ENCODE data around the gene PTPRR. TPM values are rescaled to one million over a fixed set of nuclear protein-coding genes. Genes with fewer than 3 reads are reported as not detected.

PTPRR gene
- total RNA-seq, 1 experiment from 2014 or later: 1.3 TPM

GRCh38 chr12:70948976-70949336 lies 28.4 kb upstream of the PTPRR start:
- ChIA-PET POLR2A (no interaction called here), CTCF (no interaction called here)
- H3K9me3 Mint-ChIP-seq (ENCODE audit: unreplicated experiment): no peaks in the 10 kb centered on the region
- no peak overlapping the region for H3K27ac Mint-ChIP-seq (ENCODE audit: unreplicated experiment)
- BruUV-seq (replicated peaks): no TSS peak
- Histone ChIP-seq H3K27me3 (replicated peaks; ENCODE audit: control insufficient read depth, insufficient read depth, low read length) (no peaks in the 10 kb centered on the region), H3K9me3 (no peaks in the 10 kb centered on the region), H3K4me3 (ENCODE audit: low read depth, low read length) (no peak overlapping the region), H3K4me1 (no peaks in the 10 kb centered on the region), H3K36me3 (ENCODE audit: control insufficient read depth, insufficient read depth, low read length) (no peaks in the 10 kb centered on the region)
- H3K4me3 Mint-ChIP-seq (ENCODE audit: unreplicated experiment): no peak overlapping the region
- intact Hi-C loops (cut with micrococcal nuclease; ENCODE audit: unreplicated experiment): no loop called here
- no peak for TF ChIP-seq CTCF (IDR thresholded peaks at IDR 0.05; ENCODE audit: insufficient read depth in 1 of 2, low read depth in 1 of 2, low read length in 1 of 2, severe bottlenecking in 1 of 2, unreplicated experiment in 1 of 2)
- H3K4me1 Mint-ChIP-seq (ENCODE audit: low read depth, unreplicated experiment): no peaks in the 10 kb centered on the region
- H3K36me3 Mint-ChIP-seq (ENCODE audit: insufficient read depth, unreplicated experiment): no peaks in the 10 kb centered on the region
- no peak for DNase-seq
- H3K27me3 Mint-ChIP-seq (ENCODE audit: insufficient read depth, unreplicated experiment): peaks cover 3% of the 10 kb centered on the region

GRCh38 chr12:70948236-70948975 lies 27.9 kb upstream of the PTPRR start:
- Histone ChIP-seq H3K4me1 (no peaks in the 10 kb centered on the region), H3K4me3 (ENCODE audit: low read depth, low read length) (no peak overlapping the region), H3K9me3 (no peaks in the 10 kb centered on the region), H3K27me3 (replicated peaks; ENCODE audit: control insufficient read depth, insufficient read depth, low read length) (no peaks in the 10 kb centered on the region), H3K36me3 (ENCODE audit: control insufficient read depth, insufficient read depth, low read length) (no peaks in the 10 kb centered on the region)
- peaks cover 4% of the 10 kb centered on the region for H3K27me3 Mint-ChIP-seq (ENCODE audit: insufficient read depth, unreplicated experiment)
- ChIA-PET CTCF (no interaction called here), POLR2A (no interaction called here)
- H3K36me3 Mint-ChIP-seq (ENCODE audit: insufficient read depth, unreplicated experiment): no peaks in the 10 kb centered on the region
- no peak overlapping the region for H3K27ac Mint-ChIP-seq (ENCODE audit: unreplicated experiment)
- TF ChIP-seq CTCF (IDR thresholded peaks at IDR 0.05; ENCODE audit: insufficient read depth in 1 of 2, low read depth in 1 of 2, low read length in 1 of 2, severe bottlenecking in 1 of 2, unreplicated experiment in 1 of 2): no peak
- intact Hi-C loops (cut with micrococcal nuclease; ENCODE audit: unreplicated experiment): no loop called here
- H3K9me3 Mint-ChIP-seq (ENCODE audit: unreplicated experiment): no peaks in the 10 kb centered on the region
- DNase-seq: no peak
- no peak overlapping the region for H3K4me3 Mint-ChIP-seq (ENCODE audit: unreplicated experiment)
- BruUV-seq (replicated peaks): no TSS peak
- H3K4me1 Mint-ChIP-seq (ENCODE audit: low read depth, unreplicated experiment): no peaks in the 10 kb centered on the region

- intact Hi-C loops (cut with micrococcal nuclease; ENCODE audit: unreplicated experiment): no loop called here
- no peaks in the 10 kb centered on the region for H3K9me3 ChIP-seq
- no peaks in the 10 kb centered on the region for H3K4me1 ChIP-seq
- no peaks in the 10 kb centered on the region for H3K27me3 ChIP-seq (replicated peaks; ENCODE audit: control insufficient read depth, insufficient read depth, low read length)
- no TSS peak for BruUV-seq (replicated peaks)
- H3K4me3 ChIP-seq (ENCODE audit: low read depth, low read length): no peak overlapping the region
- H3K36me3 Mint-ChIP-seq (ENCODE audit: insufficient read depth, unreplicated experiment): no peaks in the 10 kb centered on the region
- peaks cover 8% of the 10 kb centered on the region for H3K27me3 Mint-ChIP-seq (ENCODE audit: insufficient read depth, unreplicated experiment)
- TF ChIP-seq CTCF (IDR thresholded peaks at IDR 0.05; ENCODE audit: insufficient read depth in 1 of 2, low read depth in 1 of 2, low read length in 1 of 2, severe bottlenecking in 1 of 2, unreplicated experiment in 1 of 2): no peak
- ChIA-PET POLR2A (interaction anchor here (0.6 kb wide), 1 partner anchor 913 kb away, joined by 4 read pairs; no protein-coding TSS in a partner anchor), CTCF (no interaction called here)
- no peaks in the 10 kb centered on the region for H3K9me3 Mint-ChIP-seq (ENCODE audit: unreplicated experiment)
- H3K4me1 Mint-ChIP-seq (ENCODE audit: low read depth, unreplicated experiment): no peaks in the 10 kb centered on the region
- H3K27ac Mint-ChIP-seq (ENCODE audit: unreplicated experiment): no peak overlapping the region
- no peak overlapping the region for H3K4me3 Mint-ChIP-seq (ENCODE audit: unreplicated experiment)
- DNase-seq: no peak
- no peaks in the 10 kb centered on the region for H3K36me3 ChIP-seq (ENCODE audit: control insufficient read depth, insufficient read depth, low read length)
Observed at GRCh38 chr12:70936203-70936813, 15.8 kb upstream of the PTPRR start.
